HFFc6 (cell line): ENCODE measurements around the gene DNAJC1. TPM values are rescaled to one million over a fixed set of nuclear protein-coding genes. Genes with fewer than 3 reads are reported as not detected.

ENCODE experiments used
- DNase-seq: peaks from one replicate; pipeline ENCODE4 v3.0.0-alpha.2; 2018
- H3K27ac Mint-ChIP-seq: 2 replicates; pipeline ENCODE4 v1.8.0; 2020; ENCODE audit warnings: mild to moderate bottlenecking, mixed read lengths
- H3K27me3 Mint-ChIP-seq: 2 replicates; pipeline ENCODE4 v1.8.0; 2021; ENCODE audit warnings: mild to moderate bottlenecking, moderate library complexity, mixed read lengths; ENCODE audit not compliant: insufficient read depth
- H3K36me3 Mint-ChIP-seq: 2 replicates; pipeline ENCODE4 v1.8.0; 2021; ENCODE audit warnings: low read depth, mixed read lengths
- H3K4me1 Mint-ChIP-seq: 2 replicates; pipeline ENCODE4 v1.8.0; 2020; ENCODE audit warnings: low read depth, mixed read lengths
- H3K4me3 Mint-ChIP-seq: 2 replicates; pipeline ENCODE4 v1.8.0; 2020; ENCODE audit warnings: mild to moderate bottlenecking, moderate library complexity, mixed read lengths
- H3K9me3 Mint-ChIP-seq: 2 replicates; pipeline ENCODE4 v1.8.0; 2020; ENCODE audit warnings: mild to moderate bottlenecking, mixed read lengths
- CTCF ChIP-seq: fragments of 200-600 bp; sonication (generic); IDR thresholded peaks from 2 replicates; pipeline ENCODE4 v1.5.0; 2021; ENCODE audit warnings: antibody characterized with exemption, mild to moderate bottlenecking
- total RNA-seq, 6 experiments: library from RNA; stranded (reverse); fragmentation: NEBNext Ultra II Directional; extraction: Animal tissue kit (Norgen Biotek cat#: 25700); gene quantifications; 2 replicates in 1 of 6; 3 replicates in 5 of 6; pipeline ENCODE4 v1.2.3, GENCODE V29; 2021

DNAJC1 gene
- total RNA-seq, 6 experiments from 2014 or later = 17.3 to 25.5 (median 17.9) TPM

- no peak overlapping the region for H3K4me3 Mint-ChIP-seq
- no peak for DNase-seq
- no peak for TF ChIP-seq CTCF
- no peaks in the 10 kb centered on the region; the same call in 1 of the 2 replicates for H3K27me3 Mint-ChIP-seq
- H3K36me3 Mint-ChIP-seq = peaks cover 6% of the 10 kb centered on the region
- no peak overlapping the region for H3K27ac Mint-ChIP-seq
- H3K4me1 Mint-ChIP-seq = no peaks in the 10 kb centered on the region
- H3K9me3 Mint-ChIP-seq = no peaks in the 10 kb centered on the region
Measured at GRCh38 chr10:21759232-21759631, 244.3 kb downstream of the DNAJC1 start.

- H3K4me3 Mint-ChIP-seq = no peak overlapping the region
- H3K36me3 Mint-ChIP-seq = peaks cover 6% of the 10 kb centered on the region
- H3K27me3 Mint-ChIP-seq = no peaks in the 10 kb centered on the region; the same call in 1 of the 2 replicates
- H3K4me1 Mint-ChIP-seq = no peaks in the 10 kb centered on the region
- DNase-seq = no peak
- H3K27ac Mint-ChIP-seq = no peak overlapping the region
- no peak for TF ChIP-seq CTCF
- H3K9me3 Mint-ChIP-seq = no peaks in the 10 kb centered on the region
Measured at GRCh38 chr10:21758696-21759095, 244.8 kb downstream of the DNAJC1 start.

- Mint-ChIP-seq H3K4me1 (no peaks in the 10 kb centered on the region), H3K27me3 (no peaks in the 10 kb centered on the region; the same call in 1 of the 2 replicates), H3K4me3 (no peak overlapping the region), H3K36me3 (peaks cover 6% of the 10 kb centered on the region), H3K9me3 (no peaks in the 10 kb centered on the region), H3K27ac (no peak overlapping the region)
- no peak for DNase-seq
- no peak for TF ChIP-seq CTCF
Measured at GRCh38 chr10:21758239-21758638, 245.3 kb downstream of the DNAJC1 start.

GRCh38 chr10:21757185-21757901, 246.2 kb downstream of the DNAJC1 start:
- Mint-ChIP-seq H3K27ac (no peak overlapping the region), H3K27me3 (no peaks in the 10 kb centered on the region; the same call in 1 of the 2 replicates)
- no peak for DNase-seq

GRCh38 chr10:21756707-21757106, 246.8 kb downstream of the DNAJC1 start:
- Mint-ChIP-seq H3K36me3 (peaks cover 6% of the 10 kb centered on the region), H3K27ac (no peak overlapping the region), H3K27me3 (no peaks in the 10 kb centered on the region; the same call in 1 of the 2 replicates), H3K4me3 (no peak overlapping the region), H3K9me3 (no peaks in the 10 kb centered on the region), H3K4me1 (no peaks in the 10 kb centered on the region)
- no peak for DNase-seq
- TF ChIP-seq CTCF = no peak

More at GRCh38 chr10:21757185-21757901, 246.2 kb downstream of the DNAJC1 start:
- TF ChIP-seq CTCF = no peak
- Mint-ChIP-seq H3K4me1 (no peaks in the 10 kb centered on the region), H3K4me3 (no peak overlapping the region), H3K36me3 (peaks cover 6% of the 10 kb centered on the region), H3K9me3 (no peaks in the 10 kb centered on the region)
